Measurements from ENCODE around the gene ROGDI. TPM values are rescaled to one million over a fixed set of nuclear protein-coding genes. Genes with fewer than 3 reads are reported as not detected.

The ROGDI gene
- total and polyA plus RNA-seq, 2 experiments from 2014 or later, result 21.2 to 48.2 TPM

DNA sequence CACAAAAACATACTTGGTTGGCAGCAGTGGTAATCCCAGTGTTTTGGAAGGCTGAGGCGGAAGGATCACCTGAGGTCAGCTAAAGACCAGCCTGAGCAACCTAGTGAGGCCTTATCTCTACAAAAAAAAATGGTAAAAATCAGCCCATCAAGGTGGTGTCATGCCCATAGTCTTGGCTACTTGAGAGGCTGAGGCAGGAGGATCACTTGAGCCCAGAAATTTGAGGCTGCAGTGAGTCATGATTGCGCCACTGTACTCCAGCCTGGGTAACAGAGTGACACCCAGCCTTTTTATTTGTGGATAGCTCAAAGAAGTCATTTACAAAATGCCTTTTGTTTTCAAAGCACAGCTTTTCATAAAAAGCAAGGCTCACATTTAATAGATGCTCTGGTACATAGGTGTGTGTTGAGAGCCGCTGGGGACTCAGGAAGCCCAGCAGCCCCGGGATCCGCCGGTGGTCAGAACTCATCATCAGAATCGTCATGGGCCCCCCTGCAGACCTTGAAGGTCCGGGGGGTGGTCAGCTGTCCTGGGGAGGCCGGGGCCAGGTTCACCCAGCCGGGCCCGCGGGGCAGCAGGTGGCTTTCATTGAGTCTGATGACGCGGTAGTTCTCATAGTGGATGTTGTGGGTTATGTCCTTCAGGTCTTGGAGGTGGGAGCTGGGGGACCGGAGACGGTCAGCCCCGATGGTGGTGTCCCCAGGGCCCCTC lies 24.9 kb downstream of the ROGDI start:
- Histone ChIP-seq H3K4me3 (no peak overlapping the region), H3K9me3 (ENCODE audit: low read depth) (no peaks in the 10 kb centered on the region), H3K27me3 (no peaks in the 10 kb centered on the region), H3K9me2 (replicated peaks; ENCODE audit: insufficient read depth) (no peaks in the 10 kb centered on the region), H3K36me3 (replicated peaks; ENCODE audit: insufficient read depth, low read depth) (no peaks in the 10 kb centered on the region), H4K20me1 (ENCODE audit: insufficient read depth, poor library complexity, severe bottlenecking) (no peaks in the 10 kb centered on the region), H3K27ac (no peak overlapping the region), H3K79me2 (no peaks in the 10 kb centered on the region), H3K4me1 (ENCODE audit: insufficient read depth) (no peaks in the 10 kb centered on the region), H2AFZ (no peak overlapping the region), H3K4me2 (no peak overlapping the region)
- TF ChIP-seq EZH2phosphoT487 (IDR thresholded peaks at IDR 0.05; ENCODE audit: low read depth, severe bottlenecking, unreplicated experiment), result no peak
- no peak for TF ChIP-seq EZH2 (IDR thresholded peaks at IDR 0.05; ENCODE audit: borderline replicate concordance)
- TF ChIP-seq CTCF (IDR thresholded peaks at IDR 0.05; ENCODE audit: poor library complexity), result no peak
- no peak for DNase-seq (ENCODE audit: low spot score)
- 93% methylated on average over 17 of the region's 17 CpGs for WGBS (ENCODE audit: low lambda C conversion rate, missing lambda C conversion rate)

DNA sequence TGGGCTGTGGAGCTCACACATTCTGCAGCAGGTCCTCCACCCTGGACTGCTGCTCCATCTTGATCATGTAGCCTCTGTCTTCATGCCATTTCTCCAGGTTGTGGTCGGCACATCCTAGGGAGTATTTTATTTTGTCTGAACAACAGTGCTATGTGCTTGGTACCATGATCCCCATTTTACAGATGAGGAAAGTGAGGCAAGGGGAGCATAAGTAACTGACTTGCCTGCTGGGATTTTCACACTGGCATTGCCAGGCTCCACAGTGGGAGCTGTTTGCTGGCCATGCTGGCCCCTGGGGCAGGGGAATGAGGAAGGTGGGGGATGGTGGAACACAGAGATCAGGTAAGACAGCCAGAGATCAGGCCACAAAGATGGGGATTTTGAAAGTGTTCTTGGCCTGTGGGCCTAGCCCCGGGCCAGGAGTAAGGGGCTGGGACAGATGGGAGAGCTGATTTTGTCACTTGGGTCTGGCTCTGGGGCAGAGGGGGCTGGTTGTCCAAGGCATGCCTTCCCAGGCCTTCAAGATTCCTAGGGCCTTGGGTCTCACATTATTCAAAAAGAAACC lies 26.2 kb downstream of the ROGDI start:
- Histone ChIP-seq H3K27ac (no peak overlapping the region), H3K4me1 (ENCODE audit: insufficient read depth) (no peaks in the 10 kb centered on the region), H3K36me3 (replicated peaks; ENCODE audit: insufficient read depth, low read depth) (no peaks in the 10 kb centered on the region), H3K4me3 (no peak overlapping the region), H2AFZ (no peak overlapping the region), H3K79me2 (no peaks in the 10 kb centered on the region), H3K27me3 (no peaks in the 10 kb centered on the region), H3K9me3 (ENCODE audit: low read depth) (no peaks in the 10 kb centered on the region), H4K20me1 (ENCODE audit: insufficient read depth, poor library complexity, severe bottlenecking) (no peaks in the 10 kb centered on the region), H3K9me2 (replicated peaks; ENCODE audit: insufficient read depth) (no peaks in the 10 kb centered on the region), H3K4me2 (no peak overlapping the region)
- no peak for DNase-seq (ENCODE audit: low spot score)
- WGBS (ENCODE audit: low lambda C conversion rate, missing lambda C conversion rate), result 90% methylated on average over 2 of the region's 2 CpGs
- TF ChIP-seq CTCF (IDR thresholded peaks at IDR 0.05; ENCODE audit: poor library complexity), result no peak
- TF ChIP-seq EZH2phosphoT487 (IDR thresholded peaks at IDR 0.05; ENCODE audit: low read depth, severe bottlenecking, unreplicated experiment), result no peak
- no peak for TF ChIP-seq EZH2 (IDR thresholded peaks at IDR 0.05; ENCODE audit: borderline replicate concordance)

GRCh38 chr16:4775005-4775404 lies 27.4 kb downstream of the ROGDI start:
- H3K9me2 ChIP-seq (replicated peaks; ENCODE audit: insufficient read depth), result no peaks in the 10 kb centered on the region
- no peak for DNase-seq (ENCODE audit: low spot score)
- no peaks in the 10 kb centered on the region for H3K79me2 ChIP-seq
- H3K9me3 ChIP-seq (ENCODE audit: low read depth), result no peaks in the 10 kb centered on the region
- WGBS (ENCODE audit: low lambda C conversion rate, missing lambda C conversion rate), result 84% methylated on average over 6 of the region's 13 CpGs
- no peaks in the 10 kb centered on the region for H3K4me1 ChIP-seq (ENCODE audit: insufficient read depth)
- no peaks in the 10 kb centered on the region for H3K27me3 ChIP-seq
- TF ChIP-seq EZH2 (IDR thresholded peaks at IDR 0.05; ENCODE audit: borderline replicate concordance) (no peak), CTCF (IDR thresholded peaks at IDR 0.05; ENCODE audit: poor library complexity) (no peak), EZH2phosphoT487 (IDR thresholded peaks at IDR 0.05; ENCODE audit: low read depth, severe bottlenecking, unreplicated experiment) (no peak)
- H3K4me2 ChIP-seq, result no peak overlapping the region
- H3K36me3 ChIP-seq (replicated peaks; ENCODE audit: insufficient read depth, low read depth), result no peaks in the 10 kb centered on the region
- no peaks in the 10 kb centered on the region for H4K20me1 ChIP-seq (ENCODE audit: insufficient read depth, poor library complexity, severe bottlenecking)
- H3K4me3 ChIP-seq, result no peak overlapping the region
- no peak overlapping the region for H3K27ac ChIP-seq
- no peak overlapping the region for H2AFZ ChIP-seq

All from hepatocyte (in vitro differentiated cells).